ENCODE results near the gene DLEC1. TPM values are rescaled to one million over a fixed set of nuclear protein-coding genes. Genes with fewer than 3 reads are reported as not detected.

The DLEC1 gene
- total and polyA plus RNA-seq, 9 of the 15 experiments (the other 6 are each of a cell fraction or from before 2014, with no cell fraction given): 0.07 to 0.08 TPM; not detected in 7

DNA sequence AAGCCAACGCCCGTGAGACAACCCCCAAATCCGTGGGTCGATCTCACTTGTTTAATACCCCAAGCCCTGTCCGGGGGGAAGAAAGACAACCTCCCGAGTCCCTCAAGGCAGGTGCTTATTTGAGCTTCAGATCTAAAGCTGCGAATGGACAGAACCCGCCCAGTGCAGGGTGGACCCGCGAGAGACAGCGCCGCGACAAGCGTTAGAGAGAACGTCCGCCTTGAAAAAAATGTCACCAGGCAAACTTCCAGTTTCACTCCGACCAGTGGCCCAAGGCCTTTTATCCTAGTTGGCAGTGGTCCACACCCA, 125.6 kb downstream of the DLEC1 start (continued):
- TF ChIP-seq, protein P1, sequence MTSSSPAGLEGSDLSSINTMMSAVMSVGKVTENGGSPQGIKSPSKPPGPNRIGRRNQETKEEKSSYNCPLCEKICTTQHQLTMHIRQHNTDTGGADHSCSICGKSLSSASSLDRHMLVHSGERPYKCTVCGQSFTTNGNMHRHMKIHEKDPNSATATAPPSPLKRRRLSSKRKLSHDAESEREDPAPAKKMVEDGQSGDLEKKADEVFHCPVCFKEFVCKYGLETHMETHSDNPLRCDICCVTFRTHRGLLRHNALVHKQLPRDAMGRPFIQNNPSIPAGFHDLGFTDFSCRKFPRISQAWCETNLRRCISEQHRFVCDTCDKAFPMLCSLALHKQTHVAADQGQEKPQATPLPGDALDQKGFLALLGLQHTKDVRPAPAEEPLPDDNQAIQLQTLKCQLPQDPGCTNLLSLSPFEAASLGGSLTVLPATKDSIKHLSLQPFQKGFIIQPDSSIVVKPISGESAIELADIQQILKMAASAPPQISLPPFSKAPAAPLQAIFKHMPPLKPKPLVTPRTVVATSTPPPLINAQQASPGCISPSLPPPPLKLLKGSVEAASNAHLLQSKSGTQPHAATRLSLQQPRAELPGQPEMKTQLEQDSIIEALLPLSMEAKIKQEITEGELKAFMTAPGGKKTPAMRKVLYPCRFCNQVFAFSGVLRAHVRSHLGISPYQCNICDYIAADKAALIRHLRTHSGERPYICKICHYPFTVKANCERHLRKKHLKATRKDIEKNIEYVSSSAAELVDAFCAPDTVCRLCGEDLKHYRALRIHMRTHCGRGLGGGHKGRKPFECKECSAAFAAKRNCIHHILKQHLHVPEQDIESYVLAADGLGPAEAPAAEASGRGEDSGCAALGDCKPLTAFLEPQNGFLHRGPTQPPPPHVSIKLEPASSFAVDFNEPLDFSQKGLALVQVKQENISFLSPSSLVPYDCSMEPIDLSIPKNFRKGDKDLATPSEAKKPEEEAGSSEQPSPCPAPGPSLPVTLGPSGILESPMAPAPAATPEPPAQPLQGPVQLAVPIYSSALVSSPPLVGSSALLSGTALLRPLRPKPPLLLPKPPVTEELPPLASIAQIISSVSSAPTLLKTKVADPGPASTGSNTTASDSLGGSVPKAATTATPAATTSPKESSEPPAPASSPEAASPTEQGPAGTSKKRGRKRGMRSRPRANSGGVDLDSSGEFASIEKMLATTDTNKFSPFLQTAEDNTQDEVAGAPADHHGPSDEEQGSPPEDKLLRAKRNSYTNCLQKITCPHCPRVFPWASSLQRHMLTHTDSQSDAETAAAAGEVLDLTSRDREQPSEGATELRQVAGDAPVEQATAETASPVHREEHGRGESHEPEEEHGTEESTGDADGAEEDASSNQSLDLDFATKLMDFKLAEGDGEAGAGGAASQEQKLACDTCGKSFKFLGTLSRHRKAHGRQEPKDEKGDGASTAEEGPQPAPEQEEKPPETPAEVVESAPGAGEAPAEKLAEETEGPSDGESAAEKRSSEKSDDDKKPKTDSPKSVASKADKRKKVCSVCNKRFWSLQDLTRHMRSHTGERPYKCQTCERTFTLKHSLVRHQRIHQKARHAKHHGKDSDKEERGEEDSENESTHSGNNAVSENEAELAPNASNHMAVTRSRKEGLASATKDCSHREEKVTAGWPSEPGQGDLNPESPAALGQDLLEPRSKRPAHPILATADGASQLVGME (CRISPR knock-in tag; IDR thresholded peaks at IDR 0.05): no peak
- TF ChIP-seq ESRRB (CRISPR knock-in tag; IDR thresholded peaks at IDR 0.05; ENCODE audit: borderline replicate concordance): no peak
- TF ChIP-seq, protein P2, sequence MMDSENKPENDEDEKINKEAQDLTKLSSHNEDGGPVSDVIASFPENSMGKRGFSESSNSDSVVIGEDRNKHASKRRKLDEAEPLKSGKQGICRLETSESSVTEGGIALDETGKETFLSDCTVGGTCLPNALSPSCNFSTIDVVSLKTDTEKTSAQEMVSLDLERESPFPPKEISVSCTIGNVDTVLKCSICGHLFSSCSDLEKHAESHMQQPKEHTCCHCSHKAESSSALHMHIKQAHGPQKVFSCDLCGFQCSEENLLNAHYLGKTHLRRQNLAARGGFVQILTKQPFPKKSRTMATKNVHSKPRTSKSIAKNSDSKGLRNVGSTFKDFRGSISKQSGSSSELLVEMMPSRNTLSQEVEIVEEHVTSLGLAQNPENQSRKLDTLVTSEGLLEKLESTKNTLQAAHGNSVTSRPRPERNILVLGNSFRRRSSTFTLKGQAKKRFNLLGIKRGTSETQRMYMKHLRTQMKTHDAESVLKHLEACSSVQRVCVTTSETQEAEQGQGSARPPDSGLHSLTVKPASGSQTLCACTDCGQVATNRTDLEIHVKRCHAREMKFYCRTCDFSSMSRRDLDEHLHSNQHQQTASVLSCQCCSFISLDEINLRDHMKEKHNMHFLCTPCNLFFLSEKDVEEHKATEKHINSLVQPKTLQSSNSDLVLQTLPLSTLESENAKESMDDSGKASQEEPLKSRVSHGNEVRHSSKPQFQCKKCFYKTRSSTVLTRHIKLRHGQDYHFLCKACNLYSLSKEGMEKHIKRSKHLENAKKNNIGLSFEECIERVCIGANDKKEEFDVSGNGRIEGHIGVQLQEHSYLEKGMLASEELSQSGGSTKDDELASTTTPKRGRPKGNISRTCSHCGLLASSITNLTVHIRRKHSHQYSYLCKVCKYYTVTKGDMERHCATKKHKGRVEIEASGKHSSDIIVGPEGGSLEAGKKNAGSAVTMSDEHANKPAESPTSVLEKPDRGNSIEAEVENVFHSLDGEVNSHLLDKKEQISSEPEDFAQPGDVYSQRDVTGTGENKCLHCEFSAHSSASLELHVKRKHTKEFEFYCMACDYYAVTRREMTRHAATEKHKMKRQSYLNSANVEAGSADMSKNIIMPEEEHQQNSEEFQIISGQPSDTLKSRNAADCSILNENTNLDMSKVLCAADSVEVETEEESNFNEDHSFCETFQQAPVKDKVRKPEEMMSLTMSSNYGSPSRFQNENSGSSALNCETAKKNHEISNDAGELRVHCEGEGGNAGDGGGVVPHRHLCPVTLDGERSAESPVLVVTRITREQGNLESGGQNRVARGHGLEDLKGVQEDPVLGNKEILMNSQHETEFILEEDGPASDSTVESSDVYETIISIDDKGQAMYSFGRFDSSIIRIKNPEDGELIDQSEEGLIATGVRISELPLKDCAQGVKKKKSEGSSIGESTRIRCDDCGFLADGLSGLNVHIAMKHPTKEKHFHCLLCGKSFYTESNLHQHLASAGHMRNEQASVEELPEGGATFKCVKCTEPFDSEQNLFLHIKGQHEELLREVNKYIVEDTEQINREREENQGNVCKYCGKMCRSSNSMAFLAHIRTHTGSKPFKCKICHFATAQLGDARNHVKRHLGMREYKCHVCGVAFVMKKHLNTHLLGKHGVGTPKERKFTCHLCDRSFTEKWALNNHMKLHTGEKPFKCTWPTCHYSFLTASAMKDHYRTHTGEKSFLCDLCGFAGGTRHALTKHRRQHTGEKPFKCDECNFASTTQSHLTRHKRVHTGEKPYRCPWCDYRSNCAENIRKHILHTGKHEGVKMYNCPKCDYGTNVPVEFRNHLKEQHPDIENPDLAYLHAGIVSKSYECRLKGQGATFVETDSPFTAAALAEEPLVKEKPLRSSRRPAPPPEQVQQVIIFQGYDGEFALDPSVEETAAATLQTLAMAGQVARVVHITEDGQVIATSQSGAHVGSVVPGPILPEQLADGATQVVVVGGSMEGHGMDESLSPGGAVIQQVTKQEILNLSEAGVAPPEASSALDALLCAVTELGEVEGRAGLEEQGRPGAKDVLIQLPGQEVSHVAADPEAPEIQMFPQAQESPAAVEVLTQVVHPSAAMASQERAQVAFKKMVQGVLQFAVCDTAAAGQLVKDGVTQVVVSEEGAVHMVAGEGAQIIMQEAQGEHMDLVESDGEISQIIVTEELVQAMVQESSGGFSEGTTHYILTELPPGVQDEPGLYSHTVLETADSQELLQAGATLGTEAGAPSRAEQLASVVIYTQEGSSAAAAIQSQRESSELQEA (IDR thresholded peaks at IDR 0.05; ENCODE audit: low read depth): no peak
- no peak for TF ChIP-seq ZKSCAN3 (CRISPR knock-in tag; IDR thresholded peaks at IDR 0.05)
- TF ChIP-seq, protein P3, sequence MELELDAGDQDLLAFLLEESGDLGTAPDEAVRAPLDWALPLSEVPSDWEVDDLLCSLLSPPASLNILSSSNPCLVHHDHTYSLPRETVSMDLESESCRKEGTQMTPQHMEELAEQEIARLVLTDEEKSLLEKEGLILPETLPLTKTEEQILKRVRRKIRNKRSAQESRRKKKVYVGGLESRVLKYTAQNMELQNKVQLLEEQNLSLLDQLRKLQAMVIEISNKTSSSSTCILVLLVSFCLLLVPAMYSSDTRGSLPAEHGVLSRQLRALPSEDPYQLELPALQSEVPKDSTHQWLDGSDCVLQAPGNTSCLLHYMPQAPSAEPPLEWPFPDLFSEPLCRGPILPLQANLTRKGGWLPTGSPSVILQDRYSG (tag; conservative IDR thresholded peaks at IDR 0.05; ENCODE audit: low read depth): no peak
- no peak for TF ChIP-seq KDM5B (IDR thresholded peaks at IDR 0.05; ENCODE audit: insufficient replicate concordance, low read depth, low read length)
- TF ChIP-seq ZNF316 (IDR thresholded peaks at IDR 0.05): no peak
- TF ChIP-seq ZFPM2 (CRISPR knock-in tag; IDR thresholded peaks at IDR 0.05): no peak
- TF ChIP-seq, protein P4, sequence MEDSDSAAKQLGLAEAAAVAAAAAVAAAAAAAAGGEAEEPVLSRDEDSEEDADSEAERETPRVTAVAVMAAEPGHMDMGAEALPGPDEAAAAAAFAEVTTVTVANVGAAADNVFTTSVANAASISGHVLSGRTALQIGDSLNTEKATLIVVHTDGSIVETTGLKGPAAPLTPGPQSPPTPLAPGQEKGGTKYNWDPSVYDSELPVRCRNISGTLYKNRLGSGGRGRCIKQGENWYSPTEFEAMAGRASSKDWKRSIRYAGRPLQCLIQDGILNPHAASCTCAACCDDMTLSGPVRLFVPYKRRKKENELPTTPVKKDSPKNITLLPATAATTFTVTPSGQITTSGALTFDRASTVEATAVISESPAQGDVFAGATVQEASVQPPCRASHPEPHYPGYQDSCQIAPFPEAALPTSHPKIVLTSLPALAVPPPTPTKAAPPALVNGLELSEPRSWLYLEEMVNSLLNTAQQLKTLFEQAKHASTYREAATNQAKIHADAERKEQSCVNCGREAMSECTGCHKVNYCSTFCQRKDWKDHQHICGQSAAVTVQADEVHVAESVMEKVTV (CRISPR knock-in tag; IDR thresholded peaks at IDR 0.05): no peak; the same call in 1 of the 2 replicates
- no peak for TF ChIP-seq MED1 (CRISPR knock-in tag; IDR thresholded peaks at IDR 0.05; ENCODE audit: borderline replicate concordance)
- no peak for TF ChIP-seq SREBF1 (IDR thresholded peaks at IDR 0.05; ENCODE audit: borderline replicate concordance, low read depth, low read length)
- no peak for TF ChIP-seq HCFC1 (IDR thresholded peaks at IDR 0.05; ENCODE audit: low read depth, low read length)
